SK-N-SH (cell line): Measurements from ENCODE around the gene TRMT112.

Source experiments
- EZH2phosphoT487 ChIP-seq: fragments of 200-600 bp; sonication (generic); IDR thresholded peaks from 2 replicates; pipeline ENCODE4 v1.6.1; 2017; ENCODE audit warnings: low read depth, mixed run types, mild to moderate bottlenecking, antibody characterized with exemption, moderate library complexity, borderline replicate concordance
- FOXM1 ChIP-seq: IDR thresholded peaks from 2 replicates; pipeline ENCODE4 v1.4.0; 2012; ENCODE audit warnings: low read depth, mild to moderate bottlenecking
- GATA2 ChIP-seq: sonication (generic); formaldehyde crosslinking; IDR thresholded peaks from 2 replicates; pipeline ENCODE4 v1.5.0; 2020; ENCODE audit warnings: mild to moderate bottlenecking, missing genetic modification reagents
- JUND ChIP-seq: IDR thresholded peaks from 2 replicates; pipeline ENCODE4 v1.4.0; 2012
- POLR2AphosphoS5 ChIP-seq: IDR thresholded peaks from 2 replicates; pipeline ENCODE4 v1.6.1; 2012; ENCODE audit warnings: low read depth, low read length
- SIN3A ChIP-seq: IDR thresholded peaks from 2 replicates; pipeline ENCODE4 v1.6.1; 2012; ENCODE audit warnings: low read depth, mild to moderate bottlenecking, low read length, moderate library complexity, borderline replicate concordance
- TAF1 ChIP-seq: IDR thresholded peaks from 2 replicates; pipeline ENCODE4 v1.6.1; 2012; ENCODE audit warnings: low read depth, mild to moderate bottlenecking, low read length, moderate library complexity, borderline replicate concordance
- TF ChIP-seq, protein P1 (sequence below): fragments of 200-600 bp; sonication (generic); IDR thresholded peaks from 2 replicates; pipeline ENCODE4 v1.6.1; 2017; ENCODE audit warnings: antibody characterized with exemption, mild to moderate bottlenecking, moderate library complexity
- TF ChIP-seq, protein P2 (sequence below): IDR thresholded peaks from 2 replicates; pipeline ENCODE4 v1.4.0; 2012; ENCODE audit warnings: low read depth

DNA sequence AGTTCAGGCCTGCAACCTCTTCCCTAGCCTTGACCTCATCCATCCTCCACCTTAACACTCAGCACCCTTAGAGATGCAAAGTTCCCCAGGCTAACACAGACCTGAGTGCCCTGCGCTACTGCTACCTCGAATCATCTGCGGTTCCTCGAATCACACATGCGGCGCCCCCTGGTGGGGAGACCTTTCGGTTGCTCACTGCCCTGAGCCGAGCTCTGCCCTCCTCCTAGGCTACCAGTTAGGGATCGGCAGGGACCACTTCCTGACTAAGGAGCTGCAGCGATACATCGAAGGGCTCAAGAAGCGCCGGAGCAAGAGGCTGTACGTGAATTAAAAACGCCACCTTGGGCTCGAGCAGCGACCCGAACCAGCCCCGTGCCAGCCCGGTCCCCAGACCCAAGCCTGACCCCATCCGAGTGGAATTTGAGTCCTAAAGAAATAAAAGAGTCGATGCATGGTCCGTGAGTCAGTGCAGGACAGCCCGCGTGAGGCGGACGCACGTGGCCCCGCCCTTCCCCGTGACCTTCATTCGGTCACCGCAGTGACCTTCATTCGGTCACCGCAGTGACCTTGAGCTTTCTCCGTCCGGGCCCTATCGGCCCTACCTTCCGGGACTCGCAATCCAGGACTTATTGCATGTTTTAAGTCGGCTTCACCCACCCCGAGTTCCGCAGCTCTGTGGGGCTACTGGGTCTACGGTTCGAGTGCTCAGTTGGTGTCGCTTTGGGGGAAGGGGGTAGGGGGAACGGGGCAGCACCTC, 12.9 kb downstream of the TRMT112 start:
- TF ChIP-seq, protein P1, sequence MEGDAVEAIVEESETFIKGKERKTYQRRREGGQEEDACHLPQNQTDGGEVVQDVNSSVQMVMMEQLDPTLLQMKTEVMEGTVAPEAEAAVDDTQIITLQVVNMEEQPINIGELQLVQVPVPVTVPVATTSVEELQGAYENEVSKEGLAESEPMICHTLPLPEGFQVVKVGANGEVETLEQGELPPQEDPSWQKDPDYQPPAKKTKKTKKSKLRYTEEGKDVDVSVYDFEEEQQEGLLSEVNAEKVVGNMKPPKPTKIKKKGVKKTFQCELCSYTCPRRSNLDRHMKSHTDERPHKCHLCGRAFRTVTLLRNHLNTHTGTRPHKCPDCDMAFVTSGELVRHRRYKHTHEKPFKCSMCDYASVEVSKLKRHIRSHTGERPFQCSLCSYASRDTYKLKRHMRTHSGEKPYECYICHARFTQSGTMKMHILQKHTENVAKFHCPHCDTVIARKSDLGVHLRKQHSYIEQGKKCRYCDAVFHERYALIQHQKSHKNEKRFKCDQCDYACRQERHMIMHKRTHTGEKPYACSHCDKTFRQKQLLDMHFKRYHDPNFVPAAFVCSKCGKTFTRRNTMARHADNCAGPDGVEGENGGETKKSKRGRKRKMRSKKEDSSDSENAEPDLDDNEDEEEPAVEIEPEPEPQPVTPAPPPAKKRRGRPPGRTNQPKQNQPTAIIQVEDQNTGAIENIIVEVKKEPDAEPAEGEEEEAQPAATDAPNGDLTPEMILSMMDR = peak; percentile 96
- TF ChIP-seq FOXM1 (no peak), GATA2 (CRISPR knock-in tag) (no peak), SIN3A (no peak; the same call in 1 of the 2 replicates), TAF1 (peak; percentile 32; the same call in 1 of the 2 replicates), JUND (no peak), POLR2AphosphoS5 (peak; percentile 56), EZH2phosphoT487 (no peak)
- TF ChIP-seq, protein P2, sequence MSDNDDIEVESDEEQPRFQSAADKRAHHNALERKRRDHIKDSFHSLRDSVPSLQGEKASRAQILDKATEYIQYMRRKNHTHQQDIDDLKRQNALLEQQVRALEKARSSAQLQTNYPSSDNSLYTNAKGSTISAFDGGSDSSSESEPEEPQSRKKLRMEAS = peak; percentile 79
